HG03378 (cell line): ENCODE data around the gene SIT1.
"Not testable (repeated sequence)": the region's sequence is repeated elsewhere in the genome, so short reads cannot be mapped to it uniquely, and the experiment has no call there.

Experiments used
- ATAC-seq: cut with Tn5 transposase; IDR thresholded peaks from one replicate; pipeline ENCODE4 v1.9.1; 2021; ENCODE audit warnings: mild to moderate bottlenecking, moderate library complexity; ENCODE audit not compliant: unreplicated experiment

SIT1 gene

DNA sequence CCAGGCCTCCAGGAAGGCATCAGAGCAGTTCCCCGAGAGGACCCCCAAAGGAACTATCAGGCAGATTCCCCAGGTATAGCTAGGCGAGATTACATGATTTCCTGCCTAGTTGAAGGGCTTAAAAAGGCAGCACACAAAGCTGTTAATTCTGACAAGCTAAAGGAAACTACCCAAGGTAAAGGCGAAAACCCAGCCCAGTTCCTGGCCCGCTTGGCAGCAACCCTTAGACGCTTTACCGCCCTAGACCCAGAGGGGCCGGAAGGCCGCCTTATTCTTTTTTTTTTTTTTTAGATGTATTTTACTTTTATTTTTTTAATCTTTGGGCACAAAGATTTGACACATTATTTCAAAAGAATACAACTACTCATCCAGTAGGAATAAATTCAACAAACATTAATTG lies 12.0 kb downstream of the SIT1 start:
- not testable (repeated sequence) for ATAC-seq

DNA sequence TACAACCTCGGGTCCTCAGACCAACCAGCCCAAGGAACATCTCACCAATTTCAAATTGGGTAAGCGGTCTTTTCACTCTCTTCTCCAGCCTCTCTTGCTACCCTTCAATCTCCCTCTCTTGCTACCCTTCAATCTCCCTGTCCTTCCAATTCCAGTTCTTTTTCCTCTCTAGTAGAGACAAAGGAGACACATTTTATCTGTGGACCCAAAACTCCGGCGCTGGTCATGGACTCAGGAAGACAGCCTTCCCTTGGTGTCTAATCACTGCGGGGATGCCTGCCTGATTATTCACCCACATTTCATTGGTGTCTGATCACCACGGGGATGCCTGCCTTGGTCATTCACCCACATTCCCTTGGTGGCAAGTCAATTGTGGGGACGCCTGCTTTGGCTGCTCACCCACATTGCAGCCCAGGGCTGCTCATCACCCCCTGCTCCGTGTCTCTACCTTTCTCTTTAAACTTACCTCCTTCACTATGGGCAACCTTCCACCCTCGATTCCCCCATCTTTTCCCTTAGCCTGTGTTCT lies 13.2 kb downstream of the SIT1 start:
- not testable (repeated sequence) for ATAC-seq

DNA sequence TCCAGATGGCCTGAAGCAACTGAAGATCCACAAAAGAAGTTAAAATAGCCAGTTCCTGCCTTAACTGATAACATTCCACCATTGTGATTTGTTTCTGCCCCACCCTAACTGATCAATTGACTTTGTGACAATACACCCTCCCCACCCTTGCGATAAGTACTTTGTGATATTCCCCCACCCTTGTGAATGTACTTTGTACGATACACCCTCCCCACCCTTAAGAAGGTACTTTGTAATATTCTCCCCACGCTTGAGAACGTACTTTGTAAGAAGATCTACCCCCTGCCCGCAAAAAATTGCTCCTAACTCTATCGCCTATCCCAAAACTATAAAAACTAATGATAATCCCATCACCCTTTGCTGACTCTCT lies 13.9 kb downstream of the SIT1 start:
- not testable (repeated sequence) for ATAC-seq

DNA sequence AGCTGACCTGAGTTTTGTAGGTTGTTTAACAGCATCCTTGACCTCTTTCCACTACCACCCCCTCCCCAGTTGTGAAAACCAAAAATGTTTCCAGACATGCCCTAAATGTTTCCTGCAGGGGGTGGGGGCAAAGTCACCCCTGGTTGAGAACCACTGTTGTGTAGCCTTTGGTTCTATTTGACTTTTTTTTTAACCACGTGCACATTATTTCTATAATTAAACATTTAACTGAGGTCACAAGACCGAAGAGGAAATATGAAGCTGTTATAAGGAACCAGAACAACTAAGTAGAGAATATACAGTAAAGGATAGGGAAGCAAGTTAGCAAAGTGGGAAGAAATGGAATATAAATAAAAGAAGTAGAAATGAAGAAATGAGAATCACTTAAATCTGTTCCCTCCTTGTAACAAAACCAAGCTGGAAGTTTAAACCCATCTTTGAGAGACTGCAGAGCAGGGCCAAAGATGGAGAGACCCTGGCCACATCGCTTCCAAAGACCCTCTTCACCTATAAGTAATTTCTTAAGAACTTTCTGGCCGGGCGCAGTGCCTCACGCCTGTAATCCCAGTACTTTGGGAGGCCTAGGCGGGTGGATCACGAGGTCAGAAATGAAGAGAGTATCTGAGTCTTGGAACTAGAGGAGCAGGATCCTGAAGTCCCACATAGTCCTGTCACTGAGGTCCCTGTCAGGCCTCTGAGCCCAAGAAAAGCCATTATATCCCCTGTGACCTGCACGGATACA lies 14.4 kb downstream of the SIT1 start:
- ATAC-seq = no peak

DNA sequence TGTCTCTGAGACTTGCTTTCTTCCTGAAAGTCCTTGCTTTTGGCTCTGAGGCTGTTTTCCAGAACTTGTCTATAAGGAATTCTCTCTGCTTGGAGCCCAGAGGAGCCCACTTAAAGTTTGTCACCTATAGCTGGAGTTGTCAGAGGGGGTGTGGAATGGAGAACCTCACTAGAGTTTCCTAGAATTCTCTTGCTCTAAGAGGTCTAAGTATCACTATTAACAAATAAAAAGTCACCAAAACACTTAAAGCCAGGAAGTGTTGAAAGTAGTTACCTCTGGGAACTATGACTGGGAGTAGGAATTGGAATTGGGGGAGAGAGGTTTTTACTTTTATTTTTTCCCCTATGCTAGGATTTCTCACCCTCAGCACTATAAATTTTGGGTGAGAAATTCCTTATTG lies 15.0 kb downstream of the SIT1 start:
- no peak for ATAC-seq

DNA sequence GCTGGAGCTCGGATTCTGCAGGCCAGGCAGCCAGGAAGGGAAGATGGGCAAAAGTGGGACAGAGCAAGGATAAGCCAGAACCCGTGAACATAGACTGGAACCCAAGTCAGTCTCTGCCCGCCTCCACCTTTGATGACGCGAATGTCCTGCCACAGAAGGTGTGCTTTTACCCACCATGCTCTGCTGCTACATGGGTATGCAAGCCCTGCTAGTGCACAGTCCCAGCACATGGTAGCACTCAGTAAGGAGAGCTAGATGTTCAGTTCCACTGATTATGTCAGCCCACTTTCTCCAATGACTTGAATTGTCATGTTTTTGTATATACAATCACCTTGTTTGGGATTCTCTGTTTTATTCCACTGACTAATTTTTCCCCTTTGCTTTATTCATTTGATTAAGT lies 21.1 kb downstream of the SIT1 start:
- ATAC-seq = no peak

DNA sequence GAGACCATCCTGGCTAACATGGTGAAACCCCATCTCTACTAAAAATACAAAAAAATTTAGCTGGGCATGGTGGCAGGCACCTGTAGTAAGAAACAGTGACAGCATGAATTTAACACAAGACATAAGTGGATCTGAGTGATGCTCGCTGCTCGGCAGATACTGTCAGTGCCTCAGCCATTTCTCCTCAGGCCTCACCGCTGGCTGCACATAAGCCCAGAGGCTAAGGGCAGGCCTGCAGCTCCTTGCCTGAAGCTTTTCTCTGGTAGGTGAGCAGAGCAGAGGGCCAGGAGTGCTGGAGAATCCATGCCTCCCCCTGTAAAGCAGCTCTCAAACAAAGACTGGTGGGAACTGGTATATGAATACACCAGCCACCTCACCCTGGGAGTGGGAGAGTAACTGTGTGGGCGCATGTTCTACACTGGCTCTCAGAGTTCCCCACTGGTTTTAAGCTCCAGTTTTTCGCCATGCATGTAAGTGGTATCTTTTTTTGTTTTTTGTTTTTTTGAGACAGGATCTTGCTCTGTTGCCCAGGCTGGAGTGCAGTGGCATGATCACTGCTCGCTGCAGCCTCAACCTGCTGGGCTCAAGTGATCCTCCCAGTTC lies 22.2 kb downstream of the SIT1 start:
- ATAC-seq = no peak

DNA sequence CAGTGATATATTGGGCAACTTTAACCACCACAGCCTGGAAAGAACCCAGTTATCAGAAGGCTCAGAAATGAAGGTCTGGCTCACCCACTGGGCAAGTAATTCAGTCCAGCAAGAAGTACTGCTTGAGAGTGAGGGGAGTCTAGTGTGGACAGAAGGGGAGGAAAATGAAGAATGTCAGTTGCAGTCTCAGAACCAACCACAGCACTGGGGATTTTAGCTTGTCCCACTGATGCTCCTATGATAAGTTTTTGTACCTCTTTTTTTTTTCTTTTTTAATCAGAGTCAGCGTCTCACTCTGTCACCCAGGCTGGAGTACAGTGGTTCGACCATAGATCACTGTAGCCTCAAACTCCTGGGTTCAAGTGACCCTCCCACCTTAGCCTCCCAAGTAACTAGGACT lies 23.2 kb downstream of the SIT1 start:
- no peak for ATAC-seq

DNA sequence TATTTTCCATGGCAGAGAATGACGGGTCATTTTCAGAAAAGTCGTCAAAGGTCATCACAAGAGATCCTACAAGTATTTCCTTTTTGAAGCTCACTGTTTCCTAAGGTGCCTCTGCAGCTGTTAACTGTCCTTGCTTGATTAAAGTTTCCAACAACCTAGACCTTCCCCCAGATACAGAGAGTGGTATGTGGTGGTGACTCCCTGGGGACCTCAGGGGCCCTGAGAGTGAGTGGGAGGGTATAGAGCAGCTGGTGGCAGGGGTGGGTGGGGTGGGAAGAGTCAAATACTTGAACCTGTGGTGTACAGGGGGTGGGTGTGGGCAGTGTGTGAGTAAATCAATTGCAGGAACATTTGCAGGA lies 31.0 kb downstream of the SIT1 start:
- ATAC-seq = peak; percentile 51

DNA sequence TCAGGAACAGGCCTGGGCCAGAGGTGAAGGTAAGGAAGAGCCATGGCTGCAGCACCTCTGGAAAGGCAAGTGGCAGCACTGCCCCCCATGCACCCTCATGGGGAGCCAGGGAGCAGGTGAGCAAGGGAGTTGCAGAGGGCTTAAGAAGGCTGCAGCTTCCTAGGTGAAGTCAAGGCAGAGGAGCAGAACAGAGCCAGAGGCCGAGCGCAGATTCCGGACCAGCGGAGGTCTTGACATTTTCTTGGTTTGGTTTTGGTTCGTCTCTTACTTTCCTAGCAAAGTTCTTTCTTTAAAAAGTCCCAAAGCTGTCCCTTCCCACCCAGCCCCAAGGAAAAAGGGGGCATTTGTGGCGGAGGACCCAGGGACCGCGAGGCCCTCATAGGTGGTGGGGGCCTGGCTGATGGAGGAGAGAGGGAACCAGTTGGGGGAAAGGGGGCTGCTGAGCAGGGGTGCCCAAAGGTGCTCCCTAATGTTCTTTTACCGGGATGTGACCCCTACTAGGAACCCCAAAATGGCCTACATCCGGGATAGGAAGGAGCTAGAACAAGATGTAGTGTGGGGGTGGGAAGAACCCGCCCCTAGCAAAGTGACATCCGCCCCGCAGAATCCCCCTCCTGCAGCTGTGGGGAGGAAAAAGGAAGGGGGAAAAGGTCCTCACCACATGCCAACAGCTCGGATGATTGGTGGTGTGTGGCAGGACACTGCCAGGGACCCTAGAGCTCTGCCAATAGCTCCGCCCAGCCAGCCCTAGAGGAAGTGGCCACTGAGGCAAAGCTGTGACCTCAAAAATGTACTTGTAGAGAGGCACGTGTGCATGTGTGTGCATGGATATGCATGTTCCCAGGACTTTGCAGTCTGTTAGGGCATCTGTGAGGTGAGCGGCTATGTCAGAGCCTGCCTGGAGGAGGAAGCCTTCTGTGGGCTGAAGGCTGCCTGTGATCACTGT lies 31.6 kb downstream of the SIT1 start:
- ATAC-seq = peak; percentile 60

DNA sequence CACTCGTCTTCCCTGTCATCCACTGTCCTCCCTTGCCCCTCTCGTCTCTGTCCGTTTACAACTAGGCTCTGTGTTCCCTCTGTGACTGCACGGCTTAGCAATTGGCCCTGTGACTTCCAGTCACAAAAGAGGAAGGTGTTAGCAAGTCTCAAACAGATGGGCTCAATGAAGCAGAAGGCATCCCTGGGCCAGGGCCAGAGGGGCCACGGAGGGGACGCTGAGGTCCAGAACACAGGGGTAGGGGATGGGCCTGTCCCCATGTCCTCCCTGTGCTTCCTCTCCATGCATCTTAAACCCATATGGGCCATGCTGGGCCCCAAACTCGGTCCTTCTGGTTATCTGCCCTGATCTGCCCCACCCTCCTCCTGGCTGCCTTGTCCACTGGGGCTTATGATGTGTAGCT lies 32.4 kb downstream of the SIT1 start, which contains the start of gene CD72:
CD72 (minus strand) TSS at position 89 of the 403 bp plus-strand sequence. CDS start 110 bp downstream, outside the sequence.
- ATAC-seq = no peak

DNA sequence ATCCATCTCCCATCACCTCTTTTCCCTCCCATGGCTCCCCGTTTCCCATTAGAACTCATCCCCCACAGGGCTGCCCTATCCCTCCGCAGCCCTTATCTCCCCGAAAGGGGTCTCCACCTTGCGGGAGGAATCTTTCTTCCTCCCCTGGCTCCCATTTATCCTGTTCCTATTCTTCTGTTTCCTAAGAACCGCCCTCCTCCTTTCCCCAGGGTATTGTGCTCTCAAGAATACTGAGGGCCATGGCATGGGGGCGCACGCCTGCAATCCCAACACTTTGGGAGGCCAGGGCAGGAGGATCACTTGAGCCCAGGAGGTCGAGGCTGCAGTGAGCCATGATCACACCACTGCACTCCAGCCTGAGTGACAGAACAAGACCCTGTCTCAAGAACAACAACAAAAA lies 33.2 kb downstream of the SIT1 start:
- no peak for ATAC-seq

DNA sequence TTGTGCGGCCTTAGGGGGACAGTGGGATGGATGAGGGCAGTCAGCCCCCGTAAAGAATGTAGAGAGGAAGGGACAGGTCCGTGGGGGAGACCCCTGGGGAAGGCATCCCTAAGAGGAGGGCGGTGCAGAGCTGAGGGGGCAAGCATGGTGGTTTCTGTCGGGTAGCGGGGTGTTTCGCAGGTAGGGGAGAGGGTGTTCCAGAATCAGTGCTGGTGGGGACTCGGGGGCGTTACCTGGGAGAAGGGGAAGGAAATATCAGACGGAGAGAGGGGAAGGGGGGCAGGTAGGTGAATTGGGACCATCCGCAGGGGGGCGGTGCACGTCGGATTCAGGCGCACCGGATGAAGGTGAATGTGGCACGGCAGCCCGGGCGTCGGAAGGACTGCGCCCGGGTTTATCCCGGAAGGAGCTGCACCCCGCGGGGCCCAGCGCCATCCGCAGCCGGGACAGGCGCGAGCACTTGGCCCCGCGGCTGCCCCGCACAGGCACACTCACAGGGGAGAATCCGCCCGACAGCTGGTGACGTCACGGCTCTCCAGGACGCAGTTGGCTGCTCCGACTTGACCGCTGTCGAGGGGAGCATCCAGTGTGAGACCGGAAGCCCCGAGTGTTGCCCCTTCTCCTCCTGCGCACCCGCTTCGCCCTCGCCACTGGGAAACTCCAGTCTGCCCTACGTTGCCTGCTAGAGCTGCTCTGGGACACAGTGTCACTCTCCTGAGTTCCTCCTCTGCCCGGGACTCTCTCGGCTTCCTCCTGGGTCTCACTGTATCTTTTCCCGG lies 33.9 kb downstream of the SIT1 start:
- ATAC-seq = no peak

DNA sequence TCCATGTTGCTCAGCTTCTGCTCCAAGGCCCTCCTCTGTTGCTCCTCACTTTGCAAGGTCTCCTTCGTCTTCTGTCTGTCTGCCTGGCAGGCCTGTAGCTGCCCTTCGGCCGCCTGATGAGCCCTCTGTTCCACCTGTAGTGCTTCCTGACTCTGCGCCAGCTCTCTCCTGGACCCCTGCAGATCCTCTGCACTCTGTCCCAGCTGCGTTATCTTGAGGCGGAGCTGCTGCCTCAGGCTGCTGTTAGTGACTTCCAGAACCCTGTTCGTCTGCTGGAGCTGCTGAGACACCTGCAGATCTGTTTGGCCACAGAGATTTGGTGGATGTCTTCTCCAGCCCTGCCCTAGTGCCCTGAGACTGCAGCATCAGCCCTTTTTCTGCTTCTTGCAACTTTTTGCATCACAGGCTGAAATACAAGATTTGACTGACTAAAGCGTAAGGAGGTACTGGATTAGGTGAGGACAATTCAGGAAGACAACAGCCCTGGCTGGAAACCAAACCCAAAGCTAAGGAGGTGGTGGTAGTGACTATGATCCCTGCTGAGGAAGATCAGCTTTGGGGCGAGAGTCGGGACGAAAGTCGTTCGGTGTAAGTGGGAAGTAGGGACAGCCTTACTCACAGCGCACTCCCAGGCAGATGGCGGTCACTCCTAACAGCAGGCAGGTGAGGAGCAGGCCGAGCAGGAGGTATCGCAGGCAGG lies 34.6 kb downstream of the SIT1 start:
- ATAC-seq = no peak

DNA sequence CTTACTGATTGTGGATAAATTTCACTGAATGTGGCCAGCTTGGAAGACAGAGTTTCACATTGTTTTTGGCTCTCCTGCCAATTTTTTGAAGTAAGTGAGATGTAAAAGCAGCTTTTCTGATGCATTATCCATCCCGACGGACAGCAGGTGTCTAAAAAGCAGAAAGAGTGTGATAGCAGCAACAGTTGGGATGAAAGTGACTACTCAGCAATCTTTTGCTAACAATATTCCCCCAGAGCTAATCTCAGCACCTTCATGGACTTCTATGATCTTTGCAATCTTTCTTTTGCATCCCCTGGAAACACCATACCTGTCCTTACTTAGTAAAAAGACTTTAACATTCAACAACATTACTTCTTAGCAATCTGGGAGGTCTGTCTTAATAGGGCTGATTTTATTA lies 37.9 kb downstream of the SIT1 start:
- ATAC-seq = no peak

DNA sequence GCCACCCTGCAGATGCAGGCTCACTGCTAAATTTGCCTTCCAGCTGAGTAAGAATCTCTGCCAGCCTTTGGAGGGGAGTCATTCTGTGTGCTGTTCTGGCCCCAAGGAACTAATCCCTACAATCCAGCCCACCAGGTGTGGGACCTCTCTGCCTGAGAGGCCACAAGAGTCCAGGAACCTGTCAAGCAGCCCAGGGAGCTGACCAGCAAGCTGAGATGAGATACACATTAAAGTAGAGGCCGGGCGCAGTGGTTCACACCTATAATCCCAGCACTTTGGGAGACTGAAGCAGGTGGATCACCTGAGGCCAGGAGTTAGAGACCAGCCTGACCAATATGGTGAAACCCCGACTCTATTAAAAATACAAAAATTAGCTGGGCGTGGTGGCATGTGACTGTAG lies 38.7 kb downstream of the SIT1 start:
- ATAC-seq = not testable (repeated sequence)

DNA sequence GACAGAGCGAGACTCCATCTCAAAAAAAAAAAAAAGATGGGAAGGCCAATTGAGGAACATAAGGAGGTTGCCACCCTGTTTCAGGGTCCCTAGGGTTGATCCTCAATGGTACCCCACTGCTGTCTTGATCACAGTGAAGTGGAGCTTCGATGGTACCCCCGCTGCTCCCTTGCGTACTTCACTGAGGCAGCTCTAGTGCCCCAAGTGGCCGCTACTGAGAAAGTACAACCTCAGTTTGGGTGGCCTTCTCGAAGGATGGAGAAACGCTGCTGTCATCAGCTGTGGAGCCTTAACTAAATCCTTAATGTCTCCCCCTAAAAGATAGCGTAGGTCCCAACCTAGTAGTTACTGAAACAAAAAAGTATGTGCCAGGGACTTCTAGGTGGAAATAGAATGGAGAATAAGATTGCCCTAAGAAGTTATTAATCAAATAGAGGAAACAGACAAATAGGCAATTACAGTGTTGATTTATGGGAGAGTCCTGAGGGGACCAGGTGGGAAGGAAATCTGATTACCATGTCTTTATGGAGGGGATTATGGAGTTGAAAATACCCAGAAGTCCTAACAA lies 39.4 kb downstream of the SIT1 start:
- no peak for ATAC-seq

DNA sequence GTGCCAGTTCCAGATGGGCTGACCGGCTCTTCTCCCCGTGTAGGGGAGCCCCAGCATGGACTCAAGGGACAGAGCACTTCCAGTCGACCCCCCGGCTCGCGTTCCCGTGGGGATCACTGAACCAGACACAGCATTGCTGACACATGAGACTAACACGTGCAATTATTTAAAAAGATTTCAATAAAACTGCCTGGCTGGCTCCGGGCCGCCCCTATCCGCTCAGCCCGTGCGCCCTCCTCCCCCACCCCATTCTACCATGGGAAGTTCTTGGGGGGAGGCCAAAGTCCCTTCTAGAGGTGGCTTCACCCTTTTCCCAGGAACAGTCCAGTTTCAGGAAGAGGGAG lies 40.9 kb downstream of the SIT1 start:
- ATAC-seq = no peak

DNA sequence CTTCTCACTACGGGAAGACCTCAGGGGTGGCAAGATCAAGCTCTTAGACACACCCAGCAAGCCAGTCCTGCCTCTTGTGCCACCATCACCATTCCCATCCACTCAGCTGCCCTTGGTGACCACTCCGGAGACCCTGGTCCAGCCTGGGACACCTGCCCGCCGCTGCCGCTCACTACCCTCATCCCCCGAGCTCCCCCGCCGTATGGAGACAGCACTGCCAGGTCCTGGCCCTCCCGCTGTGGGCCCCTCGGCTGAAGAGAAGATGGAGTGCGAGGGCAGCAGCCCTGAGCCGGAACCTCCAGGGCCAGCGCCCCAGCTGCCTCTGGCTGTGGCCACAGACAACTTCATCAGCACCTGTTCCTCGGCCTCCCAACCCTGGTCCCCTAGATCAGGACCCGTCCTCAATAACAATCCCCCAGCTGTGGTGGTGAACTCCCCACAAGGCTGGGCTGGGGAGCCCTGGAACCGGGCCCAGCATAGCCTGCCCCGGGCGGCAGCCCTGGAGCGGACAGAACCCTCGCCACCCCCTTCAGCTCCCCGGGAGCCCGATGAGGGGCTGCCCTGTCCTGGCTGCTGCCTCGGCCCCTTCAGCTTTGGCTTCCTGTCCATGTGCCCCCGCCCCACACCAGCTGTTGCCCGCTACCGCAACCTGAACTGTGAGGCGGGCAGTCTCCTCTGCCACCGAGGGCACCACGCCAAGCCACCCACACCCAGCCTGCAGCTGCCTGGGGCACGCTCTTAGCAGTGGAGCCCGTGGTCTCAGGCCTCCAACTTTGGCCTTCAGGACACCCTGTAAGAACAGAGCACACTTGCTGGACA lies 41.5 kb downstream of the SIT1 start:
- no peak for ATAC-seq
